ENCODE measurements around the gene CCNL2.

DNA sequence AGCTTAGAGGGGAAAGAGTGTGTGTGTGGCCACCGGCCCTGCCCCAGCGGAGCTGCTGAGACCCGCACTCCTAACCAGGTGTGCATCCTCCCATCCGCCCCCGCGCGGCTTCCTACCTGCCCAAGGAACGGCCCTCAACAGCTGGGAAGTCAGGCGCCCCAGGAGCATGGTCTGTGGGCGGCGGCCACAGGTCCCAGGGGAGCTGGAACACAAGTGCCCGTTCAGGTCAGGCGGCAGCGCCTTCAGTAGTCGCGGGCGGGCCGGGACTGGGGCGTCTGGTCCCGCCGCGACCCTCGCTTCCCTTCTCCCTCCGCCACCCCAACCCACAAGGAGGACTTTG lies 24.6 kb downstream of the CCNL2 start:
- no peak for TF ChIP-seq CEBPB (IDR thresholded peaks at IDR 0.05; ENCODE audit: borderline replicate concordance, low read depth, low read length)
- TF ChIP-seq FIP1L1 (IDR thresholded peaks at IDR 0.05; ENCODE audit: borderline replicate concordance, insufficient read depth, low read depth, low read length), result no peak
- no peak for TF ChIP-seq ZNF274 (CRISPR knock-in tag; IDR thresholded peaks at IDR 0.05)
- TF ChIP-seq EZH2 (conservative IDR thresholded peaks at IDR 0.05; ENCODE audit: low read depth, low read length), result no peak
- no peak for TF ChIP-seq NR2F1 (CRISPR knock-in tag; IDR thresholded peaks at IDR 0.05)
- no peak for TF ChIP-seq GABPB1 (CRISPR knock-in tag; IDR thresholded peaks at IDR 0.05)
- no peak for TF ChIP-seq BCLAF1 (IDR thresholded peaks at IDR 0.05)
- TF ChIP-seq, protein P1, sequence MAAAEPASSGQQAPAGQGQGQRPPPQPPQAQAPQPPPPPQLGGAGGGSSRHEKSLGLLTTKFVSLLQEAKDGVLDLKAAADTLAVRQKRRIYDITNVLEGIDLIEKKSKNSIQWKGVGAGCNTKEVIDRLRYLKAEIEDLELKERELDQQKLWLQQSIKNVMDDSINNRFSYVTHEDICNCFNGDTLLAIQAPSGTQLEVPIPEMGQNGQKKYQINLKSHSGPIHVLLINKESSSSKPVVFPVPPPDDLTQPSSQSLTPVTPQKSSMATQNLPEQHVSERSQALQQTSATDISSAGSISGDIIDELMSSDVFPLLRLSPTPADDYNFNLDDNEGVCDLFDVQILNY (CRISPR knock-in tag; conservative IDR thresholded peaks at IDR 0.05), result no peak
- TF ChIP-seq, protein P2, sequence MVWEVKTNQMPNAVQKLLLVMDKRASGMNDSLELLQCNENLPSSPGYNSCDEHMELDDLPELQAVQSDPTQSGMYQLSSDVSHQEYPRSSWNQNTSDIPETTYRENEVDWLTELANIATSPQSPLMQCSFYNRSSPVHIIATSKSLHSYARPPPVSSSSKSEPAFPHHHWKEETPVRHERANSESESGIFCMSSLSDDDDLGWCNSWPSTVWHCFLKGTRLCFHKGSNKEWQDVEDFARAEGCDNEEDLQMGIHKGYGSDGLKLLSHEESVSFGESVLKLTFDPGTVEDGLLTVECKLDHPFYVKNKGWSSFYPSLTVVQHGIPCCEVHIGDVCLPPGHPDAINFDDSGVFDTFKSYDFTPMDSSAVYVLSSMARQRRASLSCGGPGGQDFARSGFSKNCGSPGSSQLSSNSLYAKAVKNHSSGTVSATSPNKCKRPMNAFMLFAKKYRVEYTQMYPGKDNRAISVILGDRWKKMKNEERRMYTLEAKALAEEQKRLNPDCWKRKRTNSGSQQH (CRISPR knock-in tag; IDR thresholded peaks at IDR 0.05; ENCODE audit: low read depth), result no peak
- no peak for TF ChIP-seq NR2C2 (CRISPR knock-in tag; IDR thresholded peaks at IDR 0.05; ENCODE audit: borderline replicate concordance)
